Airway epithelial cell (primary cell): ENCODE results near the gene C5orf46. TPM values are rescaled to one million over a fixed set of nuclear protein-coding genes. Genes with fewer than 3 reads are reported as not detected.

ENCODE experiments used
- total RNA-seq: library from RNA; depleted of rRNA; stranded (reverse); fragments of >200 nt; gene quantifications from 2 replicates; pipeline ENCODE4 v1.2.3, GENCODE V29; 2015

C5orf46 gene
- total RNA-seq = 3.7 TPM in 1 of 2 replicates, not detected in the other

GRCh38 chr5:147906326-147907095 is at the start of gene C5orf46:
C5orf46 (minus strand) TSS chr5:147906538; CDS start chr5:147906501, 37 bp downstream.

GRCh38 chr5:147878066-147878759 is 28.1 kb downstream of the C5orf46 start, which contains the start of gene SCGB3A2:
SCGB3A2 (plus strand) TSS chr5:147878711; CDS start chr5:147878804, 93 bp downstream.

Other genes starting within 250 kb of the C5orf46 start
- 0.14 TPM in 2 replicates for gene JAKMIP2, start 123.8 kb downstream of the C5orf46 start, total RNA-seq
- not detected in 2 replicates for gene SPINK1, start 74.9 kb downstream of the C5orf46 start, total RNA-seq
- not detected in 2 replicates for gene SCGB3A2, start 27.8 kb downstream of the C5orf46 start, total RNA-seq
- gene SPINK5, start 157.4 kb upstream of the C5orf46 start, total RNA-seq = 62.8 and 78.0 TPM in 2 replicates